GM21576 (cell line): ENCODE results near the gene PRKAR1B.
"Not testable (repeated sequence)": the region's sequence is repeated elsewhere in the genome, so short reads cannot be mapped to it uniquely, and the experiment has no call there.

ENCODE experiments used
- ATAC-seq: cut with Tn5 transposase; IDR thresholded peaks from one replicate; pipeline ENCODE4 v1.9.1; 2021; ENCODE audit warnings: mild to moderate bottlenecking, moderate library complexity; ENCODE audit not compliant: unreplicated experiment

PRKAR1B gene

DNA sequence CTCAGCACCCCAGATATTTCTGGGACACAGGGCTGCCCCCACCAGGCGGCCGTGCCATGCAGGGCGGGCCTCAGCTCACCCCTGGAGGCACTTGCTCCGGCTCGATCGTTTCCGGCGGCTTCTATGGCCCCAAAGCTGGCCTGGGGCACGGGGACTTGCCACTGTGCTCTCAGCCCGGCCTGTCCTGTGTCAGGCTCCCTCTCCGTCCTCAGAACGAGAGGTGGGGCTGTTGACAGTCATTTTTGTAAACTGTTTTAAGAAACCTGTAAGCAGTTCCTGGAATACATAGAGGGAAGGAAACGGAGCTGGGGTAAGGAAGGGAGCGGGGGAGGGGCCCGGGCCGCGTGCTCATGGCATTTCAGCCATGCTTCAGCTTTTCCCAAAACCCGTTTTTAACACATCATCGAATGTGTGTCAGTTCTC lies 30.7 kb upstream of the PRKAR1B start:
- ATAC-seq = no peak

DNA sequence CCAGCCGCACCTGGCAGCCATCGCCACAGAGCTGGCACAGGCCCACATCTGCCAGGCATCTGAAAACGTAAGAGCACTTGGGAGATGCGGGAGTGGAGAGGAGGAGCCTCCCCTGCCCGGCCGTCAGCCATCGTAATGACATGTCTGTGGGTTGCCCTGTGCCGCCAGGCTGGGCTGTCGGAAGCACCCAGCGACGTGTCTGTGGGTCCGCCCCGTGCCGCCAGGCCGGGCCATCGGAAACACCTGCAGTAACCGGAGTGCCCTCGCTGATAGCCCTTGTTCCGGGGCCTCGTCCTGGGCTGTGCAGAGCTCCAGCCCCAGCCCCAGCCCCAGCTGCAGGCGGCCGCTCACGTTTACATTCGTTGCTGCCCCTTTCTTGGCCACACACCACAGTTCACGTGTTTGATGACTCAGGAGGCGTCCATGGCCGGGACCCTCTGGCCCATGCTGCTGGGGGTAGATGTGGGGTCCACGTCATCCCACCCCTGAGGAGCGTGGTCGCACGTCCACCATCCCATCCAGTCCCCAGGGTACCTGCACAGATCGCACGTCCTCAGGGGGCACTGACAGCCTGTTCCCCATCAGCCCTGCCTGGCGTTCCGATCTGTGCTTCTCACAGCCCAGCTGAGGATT lies 30.0 kb upstream of the PRKAR1B start:
- ATAC-seq = no peak

DNA sequence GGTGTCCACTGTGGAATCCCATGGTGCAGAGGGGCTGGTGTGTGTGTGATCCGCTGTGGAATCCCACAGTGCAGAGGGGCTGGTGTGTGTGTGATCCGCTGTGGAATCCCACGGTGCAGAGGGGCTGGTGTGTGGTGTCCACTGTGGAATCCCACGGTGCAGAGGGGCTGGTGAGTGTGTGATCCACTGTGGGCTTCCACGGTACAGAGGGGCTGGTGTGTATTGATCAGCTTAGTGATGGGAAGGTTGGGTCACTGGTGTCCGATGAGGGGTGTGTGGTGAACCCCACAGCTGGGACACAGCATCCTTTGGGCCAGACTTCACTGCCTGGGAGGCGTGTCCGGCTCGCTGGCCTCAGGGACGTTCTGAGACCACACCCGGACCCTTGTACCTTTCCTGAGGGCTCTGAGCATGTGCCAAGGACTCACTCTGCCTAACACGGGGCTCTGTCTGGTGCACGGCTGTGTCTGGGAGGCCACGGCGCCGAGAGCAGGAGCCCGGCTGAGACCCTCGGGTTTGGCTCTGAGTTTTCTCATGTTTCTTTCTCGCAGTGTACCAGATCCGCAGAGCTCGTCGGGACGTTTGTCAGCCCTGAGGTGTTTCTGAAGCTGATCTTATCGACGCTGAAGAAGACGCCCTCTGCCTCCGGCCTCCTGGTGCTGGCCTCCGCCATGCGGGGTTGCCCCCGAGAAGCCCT lies 29.3 kb upstream of the PRKAR1B start:
- no peak for ATAC-seq

DNA sequence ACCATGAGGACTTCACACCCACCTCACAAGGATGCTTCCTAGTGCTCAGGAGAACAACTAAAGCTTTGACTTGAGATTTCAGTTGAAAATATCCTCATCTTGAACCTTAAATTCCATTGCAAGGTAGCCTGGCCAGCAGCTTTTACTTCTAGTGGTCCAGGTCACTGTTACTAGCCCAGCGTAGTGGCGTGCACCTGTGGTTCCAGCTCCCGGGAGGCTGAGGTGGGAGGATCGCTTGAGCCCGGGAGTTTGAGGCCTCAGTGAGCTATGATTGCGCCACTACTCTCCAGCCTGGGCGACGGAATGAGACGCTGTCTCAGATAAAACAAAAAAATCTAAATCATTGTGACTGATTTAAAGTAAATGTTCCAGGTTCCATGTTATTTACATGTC lies 28.3 kb upstream of the PRKAR1B start:
- no peak for ATAC-seq

DNA sequence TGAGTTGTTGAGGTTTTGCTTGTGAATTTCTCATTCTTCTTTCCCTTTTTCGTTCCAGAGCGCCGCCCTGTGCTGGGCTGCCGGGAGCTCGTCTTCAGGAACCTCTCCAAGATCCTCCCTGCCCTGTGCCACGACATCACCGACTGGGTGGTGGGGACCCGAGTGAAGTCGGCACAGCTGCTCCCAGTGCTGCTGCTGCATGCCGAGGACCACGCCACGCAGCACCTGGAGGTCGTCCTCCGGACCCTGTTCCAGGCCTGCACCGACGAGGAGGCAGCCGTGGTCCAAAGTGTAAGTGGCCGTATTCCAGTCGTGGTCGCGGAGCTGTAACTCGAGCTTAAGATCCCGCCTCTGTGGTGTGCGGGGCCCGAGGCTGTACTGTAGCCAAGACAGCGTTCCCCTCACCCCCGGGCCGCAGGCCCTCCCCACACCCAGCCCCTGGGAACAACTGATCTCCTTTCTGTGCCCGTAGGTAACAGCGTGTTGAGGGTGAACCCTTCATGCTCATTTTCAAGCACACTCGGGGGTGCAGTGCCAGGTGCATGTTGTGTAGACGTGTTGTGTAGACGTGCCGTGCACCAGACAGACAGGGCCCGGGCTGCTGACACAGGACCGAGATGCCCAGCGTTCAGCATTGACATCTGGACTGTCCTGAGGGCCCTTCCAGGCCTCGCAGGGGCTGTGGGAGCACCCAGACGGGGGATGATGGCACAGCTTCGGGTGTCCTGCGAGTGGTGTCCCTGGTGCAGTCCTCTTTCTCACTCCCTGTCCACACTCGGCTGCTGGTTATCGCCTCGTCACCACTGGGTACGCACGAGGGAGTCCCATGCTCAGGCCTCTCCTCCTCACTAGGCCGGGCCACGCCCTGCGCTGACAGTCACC lies 27.7 kb upstream of the PRKAR1B start:
- no peak for ATAC-seq

DNA sequence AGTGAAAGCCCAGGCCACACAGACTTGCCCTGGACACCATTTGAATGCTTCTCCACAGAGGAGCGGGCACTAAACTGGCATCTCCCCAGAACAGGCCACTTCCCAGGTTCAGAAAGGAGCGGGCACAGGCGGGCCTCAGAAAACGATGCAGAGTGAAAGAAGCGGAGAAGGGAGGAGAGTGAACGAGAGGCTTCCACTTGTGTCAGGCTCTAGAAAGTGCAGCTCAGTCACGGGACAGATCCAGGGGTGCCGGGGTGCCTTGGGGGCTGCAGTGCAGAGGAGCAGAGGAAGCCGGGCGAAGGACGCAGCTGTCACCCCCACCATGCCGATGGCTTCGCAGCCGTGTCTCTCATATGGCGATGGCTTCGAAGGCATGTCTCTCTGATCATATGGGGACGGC lies 26.1 kb upstream of the PRKAR1B start:
- ATAC-seq = no peak

DNA sequence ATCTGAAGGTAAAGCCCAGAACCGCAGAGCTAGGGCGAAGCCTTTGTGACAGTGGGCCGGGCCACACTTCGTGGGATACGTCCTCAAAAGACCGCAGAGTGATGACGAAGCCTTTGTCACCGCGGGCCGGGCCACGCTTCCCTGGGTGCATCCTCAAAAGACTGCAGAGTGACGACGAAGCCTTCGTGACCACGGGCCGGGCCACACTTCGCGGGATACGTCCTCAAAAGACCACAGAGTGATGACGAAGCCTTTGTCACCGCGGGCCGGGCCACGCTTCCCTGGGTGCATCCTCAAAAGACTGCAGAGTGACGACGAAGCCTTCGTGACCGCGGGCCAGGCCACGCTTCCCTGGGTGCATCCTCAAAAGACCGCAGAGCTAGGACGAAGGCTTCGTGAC lies 25.2 kb upstream of the PRKAR1B start:
- ATAC-seq = not testable (repeated sequence)

DNA sequence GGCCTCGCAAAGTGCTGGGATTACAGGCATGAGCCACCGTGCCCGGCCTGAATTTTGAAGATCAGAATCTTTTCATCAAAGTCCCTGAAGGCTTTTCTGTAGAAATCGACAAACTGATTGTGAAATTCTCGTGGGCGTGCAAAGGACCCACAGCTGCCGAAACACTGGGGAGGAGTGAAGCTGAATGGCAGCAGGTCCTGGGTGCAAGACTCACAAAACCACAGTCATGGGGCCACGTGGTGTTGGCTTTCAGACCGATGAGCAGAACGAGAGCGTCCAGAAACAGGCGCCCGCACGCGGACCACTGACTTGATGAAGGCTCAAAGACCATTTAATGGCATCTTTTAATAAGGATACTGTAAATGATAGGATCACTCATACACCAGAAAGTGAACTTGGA lies 24.7 kb upstream of the PRKAR1B start:
- ATAC-seq = no peak

DNA sequence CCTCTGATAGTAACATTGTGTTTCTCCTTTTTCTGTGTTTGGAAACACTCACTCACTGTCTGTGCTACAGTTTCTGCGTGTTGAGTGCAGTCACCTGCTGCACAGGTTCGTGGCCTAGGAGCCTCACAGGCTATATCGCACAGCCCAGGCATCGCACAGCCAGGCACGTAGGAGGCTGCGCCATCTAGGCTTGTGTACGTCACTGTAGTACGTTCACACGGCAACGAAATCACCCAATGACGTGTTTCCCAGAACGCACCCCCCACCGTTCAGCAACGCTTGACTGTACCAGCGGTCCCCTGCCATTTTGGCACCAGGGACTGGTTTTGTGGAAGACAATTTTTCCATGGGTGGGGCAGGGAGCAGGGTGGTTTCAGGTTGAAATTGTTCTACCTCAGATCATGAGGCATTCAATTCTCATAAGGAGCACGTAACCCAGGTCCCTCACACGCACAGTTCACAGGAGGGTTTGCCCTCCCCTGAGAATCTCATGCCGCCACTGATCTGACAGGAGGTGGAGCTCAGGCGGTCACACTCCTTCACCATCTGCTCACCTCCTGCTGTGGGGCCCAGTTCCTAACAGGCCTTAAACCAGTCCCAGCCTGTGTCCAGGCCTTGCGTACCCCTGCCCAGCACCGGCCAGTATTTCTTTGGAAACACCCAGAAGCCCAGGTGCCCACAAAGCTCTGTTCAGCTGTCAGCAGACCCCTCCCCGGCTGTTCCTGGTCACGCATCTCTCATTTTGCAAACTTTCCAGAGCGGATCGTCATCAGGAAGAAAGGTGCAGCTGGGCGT lies 23.2 kb upstream of the PRKAR1B start:
- no peak for ATAC-seq

DNA sequence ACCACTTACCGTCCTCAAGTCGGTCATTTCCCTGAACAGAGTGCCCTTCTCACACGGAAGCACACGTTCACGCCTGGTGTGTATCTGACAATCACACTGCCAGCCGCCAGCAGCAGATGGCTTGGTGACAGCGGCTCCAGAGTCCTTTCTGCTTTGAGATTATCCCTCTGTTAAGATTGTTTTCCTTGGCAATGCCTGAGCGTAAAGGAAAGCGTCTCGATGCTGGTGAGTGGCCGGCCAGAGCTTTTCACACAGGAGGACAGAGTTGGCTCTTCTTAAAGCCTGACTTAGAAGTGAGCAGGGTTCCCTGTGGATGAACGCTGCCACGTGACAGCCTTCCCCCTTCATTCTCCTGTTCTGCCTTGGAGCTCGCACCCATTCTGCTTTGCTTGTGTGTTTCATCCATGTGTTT lies 22.1 kb upstream of the PRKAR1B start:
- no peak for ATAC-seq

DNA sequence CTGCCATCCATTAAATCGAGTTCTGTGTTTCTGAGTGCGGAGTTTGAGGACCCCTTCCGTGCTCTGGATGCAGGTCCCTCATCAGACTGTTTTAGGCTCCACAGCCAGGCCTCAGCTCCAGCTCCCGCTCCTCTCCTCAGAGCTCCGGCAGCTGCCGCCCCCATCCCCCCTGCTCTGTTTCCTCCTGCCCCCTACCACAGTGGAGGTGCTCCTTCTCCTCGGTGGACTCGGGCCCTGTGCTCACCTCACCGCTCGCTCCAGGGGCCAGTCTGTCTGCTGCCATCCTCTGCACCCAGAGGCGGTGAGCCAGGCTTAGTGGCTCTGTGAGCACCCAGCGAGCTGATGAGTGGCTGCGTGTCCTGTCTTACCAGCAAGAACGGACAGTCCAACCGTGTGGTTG lies 21.4 kb upstream of the PRKAR1B start:
- no peak for ATAC-seq

DNA sequence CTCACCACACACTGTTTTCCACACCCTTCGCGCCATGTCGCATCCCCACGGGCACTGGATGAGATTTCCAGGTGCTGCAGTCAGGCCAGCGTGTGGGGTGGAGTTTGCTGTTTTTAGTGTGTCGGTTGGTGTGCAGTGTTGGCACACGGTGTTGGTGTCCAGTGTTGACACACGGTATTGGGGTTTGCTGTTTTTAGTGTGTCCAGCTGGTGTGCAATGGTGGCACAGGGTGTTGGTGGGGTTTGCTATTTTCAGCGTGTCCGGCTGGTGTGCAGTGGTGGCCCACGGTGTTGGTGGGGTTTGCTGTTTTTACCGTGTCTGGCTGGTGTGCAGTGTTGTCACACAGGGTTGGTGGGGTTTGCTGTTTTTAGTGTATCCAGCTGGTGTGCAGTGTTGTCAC lies 20.1 kb upstream of the PRKAR1B start:
- ATAC-seq = no peak

DNA sequence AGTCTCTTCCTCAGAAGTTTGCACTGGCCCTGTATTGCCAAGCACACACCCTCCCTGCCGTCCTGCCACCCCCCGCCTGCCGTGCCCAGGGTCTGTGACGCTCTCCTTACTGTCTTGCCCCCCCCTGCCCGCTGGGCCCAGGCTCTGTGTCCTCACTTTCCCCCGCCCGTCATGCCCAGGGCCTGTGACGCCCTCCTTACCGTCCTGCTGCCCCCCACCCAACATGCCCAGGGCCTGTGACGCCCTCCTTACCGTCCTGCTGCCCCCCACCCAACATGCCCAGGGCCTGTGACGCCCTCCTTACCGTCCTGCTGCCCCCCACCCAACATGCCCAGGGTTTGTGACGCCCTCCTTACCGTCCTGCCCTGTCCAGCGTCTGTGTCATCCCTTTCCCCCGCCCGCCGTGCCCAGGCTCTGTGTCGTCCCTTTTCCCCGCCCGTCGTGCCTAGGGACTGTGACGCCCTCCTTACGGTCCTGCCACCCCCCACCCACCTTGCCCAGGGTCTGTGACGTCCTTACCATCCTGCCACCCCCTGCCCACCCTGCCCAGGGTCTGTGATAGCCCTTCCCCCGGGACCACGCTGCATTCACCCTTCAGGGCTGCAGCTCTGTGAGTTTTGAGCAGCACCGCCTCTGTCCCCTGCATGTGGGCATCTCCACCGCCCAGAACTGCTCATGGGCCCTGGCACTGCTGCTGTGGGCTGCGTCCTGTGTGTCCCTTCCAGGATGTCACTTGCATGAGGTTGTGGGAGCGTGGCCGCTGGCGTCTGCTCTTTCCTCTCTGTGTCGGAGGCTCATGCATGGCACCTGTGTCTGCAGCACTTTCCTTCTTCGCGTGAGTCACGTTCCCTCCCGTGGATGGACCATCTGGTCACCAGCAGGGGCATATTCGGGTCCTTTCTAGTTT lies 19.3 kb upstream of the PRKAR1B start:
- ATAC-seq = no peak

DNA sequence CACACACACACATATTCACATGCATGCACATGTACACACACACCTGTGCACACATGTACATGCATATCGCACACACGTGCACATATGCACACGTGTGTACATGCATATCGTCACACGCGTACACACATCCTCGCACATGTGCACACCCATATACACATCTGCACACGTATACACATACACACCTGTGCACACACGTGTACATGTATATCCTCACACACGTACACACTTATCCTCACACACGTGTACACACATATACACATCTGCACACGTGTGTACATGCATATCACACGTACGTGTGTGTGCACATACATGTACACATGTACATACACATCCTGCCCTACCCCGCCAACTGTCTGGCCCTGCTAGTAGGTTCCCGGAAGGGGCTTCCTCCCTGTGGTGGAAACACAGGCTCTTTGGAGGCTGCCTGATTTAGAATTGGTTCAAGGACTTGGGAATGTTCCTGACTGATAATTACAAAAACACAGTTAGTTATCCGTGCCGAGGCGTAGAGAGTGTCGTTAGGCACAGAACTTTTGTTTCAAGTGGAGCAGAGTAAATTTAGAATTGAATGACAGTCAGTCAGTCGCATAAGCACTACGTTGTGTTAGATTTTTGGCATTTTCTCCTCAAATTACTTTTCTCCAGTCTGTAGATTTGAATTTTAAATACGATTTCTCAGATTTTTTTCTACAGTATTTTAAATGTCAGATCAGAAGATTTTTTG lies 18.5 kb upstream of the PRKAR1B start:
- ATAC-seq = no peak

DNA sequence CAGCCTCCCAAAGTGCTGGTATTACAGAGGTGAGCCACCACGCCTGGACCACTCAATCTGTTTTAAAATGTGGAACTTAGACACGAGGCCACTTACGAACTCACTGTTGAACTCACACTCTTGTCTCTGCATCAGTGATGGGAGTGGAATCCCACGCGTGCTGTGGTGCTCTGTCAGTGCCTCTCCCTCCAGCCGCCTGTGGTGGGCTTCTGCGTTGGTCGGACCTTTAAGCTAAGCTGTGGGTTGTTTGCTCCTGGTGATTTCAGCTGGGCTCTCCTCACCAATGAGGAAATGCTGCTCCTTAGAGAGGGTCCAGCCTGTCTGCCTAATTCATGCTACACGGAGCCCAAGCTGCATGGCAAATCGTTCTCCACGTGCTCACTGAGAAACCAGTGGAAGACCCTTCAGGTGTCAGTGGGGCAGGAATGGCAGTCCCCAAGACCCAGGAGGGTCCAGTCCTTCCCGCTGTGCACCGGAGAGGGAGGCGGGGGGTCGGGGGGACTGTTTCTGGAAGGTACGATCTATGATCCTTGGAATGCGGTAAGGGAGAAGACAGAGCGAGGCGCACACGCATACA lies 17.9 kb upstream of the PRKAR1B start:
- no peak for ATAC-seq

DNA sequence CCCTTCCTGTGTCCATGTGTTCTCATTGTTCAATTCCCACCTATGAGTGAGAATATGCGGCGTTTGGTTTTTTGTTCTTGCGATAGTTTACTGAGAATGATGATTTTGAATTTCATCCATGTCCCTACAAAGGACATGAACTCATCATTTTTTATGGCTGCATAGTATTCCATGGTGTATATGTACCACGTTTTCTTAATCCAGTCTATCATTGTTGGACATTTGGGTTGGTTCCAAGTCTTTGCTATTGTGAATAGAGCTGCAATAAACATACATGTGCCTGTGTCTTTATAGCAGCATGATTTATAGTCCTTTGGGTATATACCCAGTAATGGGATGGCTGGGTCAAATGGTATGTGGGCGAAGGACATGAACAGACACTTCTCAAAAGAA lies 17.0 kb upstream of the PRKAR1B start:
- not testable (repeated sequence) for ATAC-seq

DNA sequence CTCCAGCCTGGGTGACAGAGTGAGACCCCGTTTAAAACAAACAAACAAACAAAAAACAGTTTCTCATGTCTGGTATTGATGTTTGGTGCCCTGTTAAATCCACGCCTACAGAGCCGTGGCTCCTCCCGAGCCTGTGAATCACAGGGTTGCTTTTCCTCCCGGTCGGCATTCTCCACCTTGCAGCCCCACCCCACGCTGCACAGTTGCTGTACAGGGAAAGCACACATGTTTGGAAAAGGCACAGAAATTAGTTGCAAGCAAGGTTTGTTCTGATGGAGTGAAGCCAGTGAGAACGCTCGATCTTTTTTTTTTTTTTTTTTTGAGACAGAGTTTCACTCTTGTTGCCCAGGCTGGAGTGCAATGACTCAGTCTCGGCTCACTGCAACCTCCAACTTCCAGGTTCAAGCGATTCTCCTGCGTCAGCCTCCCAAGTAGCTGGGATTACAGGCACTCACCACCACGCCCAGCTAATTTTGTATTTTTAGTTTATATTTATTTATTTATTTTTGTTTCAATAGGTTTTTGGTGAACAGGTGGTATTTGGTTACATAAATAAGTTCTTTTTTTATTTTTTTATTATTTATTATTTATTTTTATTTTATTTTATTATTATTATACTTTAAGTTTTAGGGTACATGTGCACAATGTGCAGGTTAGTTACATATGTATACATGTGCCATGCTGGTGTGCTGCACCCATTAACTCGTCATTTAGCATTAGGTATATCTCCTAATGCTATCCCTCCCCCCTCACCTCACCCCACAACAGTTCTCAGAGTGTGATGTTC lies 16.5 kb upstream of the PRKAR1B start:
- not testable (repeated sequence) for ATAC-seq

DNA sequence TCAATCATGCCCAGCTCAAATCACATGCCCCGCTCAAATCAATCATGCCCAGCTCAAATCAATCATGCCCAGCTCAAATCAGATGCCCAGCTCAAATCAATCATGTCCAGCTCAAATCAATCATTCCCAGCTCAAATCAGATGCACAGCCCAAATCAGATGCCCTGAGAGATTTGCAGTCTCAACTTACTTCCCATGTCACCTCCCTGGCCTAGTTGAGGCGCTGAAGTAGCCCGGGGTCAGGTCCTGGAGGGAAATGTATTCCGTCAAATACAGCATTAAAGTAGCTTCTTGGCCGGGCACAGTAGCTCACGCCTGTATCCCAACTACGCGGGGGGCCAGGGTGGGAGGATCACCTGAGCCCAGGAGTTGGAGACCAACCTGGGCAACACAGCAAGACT lies 15.7 kb upstream of the PRKAR1B start:
- no peak for ATAC-seq
